ENCODE data around the gene KNG1.
"Not testable (repeated sequence)": the region's sequence is repeated elsewhere in the genome, so short reads cannot be mapped to it uniquely, and the experiment has no call there.

The KNG1 gene

DNA sequence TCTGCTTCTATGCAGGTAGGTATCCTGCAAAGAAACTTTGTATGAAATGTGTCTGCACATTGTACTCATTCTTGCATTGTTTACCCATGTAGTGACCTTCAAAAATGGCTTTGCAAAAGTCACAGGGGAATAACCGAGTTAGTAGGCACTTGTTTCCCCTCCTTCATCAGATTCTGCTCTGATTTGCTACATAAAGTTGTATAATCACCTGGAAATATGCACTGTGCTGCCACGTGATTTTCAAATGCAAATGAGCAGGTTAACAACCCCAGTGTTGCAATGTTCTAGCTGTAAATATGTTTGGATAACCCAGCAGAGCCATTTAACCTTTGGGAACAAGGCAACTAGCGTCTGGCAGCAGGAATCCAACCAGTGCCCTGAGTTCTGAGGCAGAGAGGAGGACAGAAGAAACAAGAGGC, at the start of gene KNG1:
Gene KNG1 (plus strand): TSS at position 321 of the 419 bp plus-strand sequence. CDS start 184 bp downstream, outside the sequence.
- no peak for DNase-seq

DNA sequence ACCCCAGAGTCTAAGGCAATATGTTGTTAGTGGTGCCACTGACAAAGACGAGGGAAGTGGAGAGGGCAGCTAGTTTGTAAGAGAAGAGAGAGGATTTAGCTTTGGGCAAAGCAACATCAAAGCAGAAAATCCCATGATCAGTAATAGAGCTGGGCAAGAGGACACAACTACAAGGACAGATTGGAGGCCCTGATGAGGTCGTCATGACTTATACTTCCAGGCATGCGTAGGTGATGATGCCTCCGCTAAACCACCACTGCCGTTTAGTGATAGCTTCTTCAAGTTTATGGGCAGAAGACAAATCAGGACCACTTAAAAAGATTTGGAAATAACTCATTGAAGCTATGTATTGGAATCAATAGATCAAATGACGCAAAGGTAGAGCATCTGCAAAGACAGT, 48.7 kb upstream of the KNG1 start:
- DNase-seq: no peak

DNA sequence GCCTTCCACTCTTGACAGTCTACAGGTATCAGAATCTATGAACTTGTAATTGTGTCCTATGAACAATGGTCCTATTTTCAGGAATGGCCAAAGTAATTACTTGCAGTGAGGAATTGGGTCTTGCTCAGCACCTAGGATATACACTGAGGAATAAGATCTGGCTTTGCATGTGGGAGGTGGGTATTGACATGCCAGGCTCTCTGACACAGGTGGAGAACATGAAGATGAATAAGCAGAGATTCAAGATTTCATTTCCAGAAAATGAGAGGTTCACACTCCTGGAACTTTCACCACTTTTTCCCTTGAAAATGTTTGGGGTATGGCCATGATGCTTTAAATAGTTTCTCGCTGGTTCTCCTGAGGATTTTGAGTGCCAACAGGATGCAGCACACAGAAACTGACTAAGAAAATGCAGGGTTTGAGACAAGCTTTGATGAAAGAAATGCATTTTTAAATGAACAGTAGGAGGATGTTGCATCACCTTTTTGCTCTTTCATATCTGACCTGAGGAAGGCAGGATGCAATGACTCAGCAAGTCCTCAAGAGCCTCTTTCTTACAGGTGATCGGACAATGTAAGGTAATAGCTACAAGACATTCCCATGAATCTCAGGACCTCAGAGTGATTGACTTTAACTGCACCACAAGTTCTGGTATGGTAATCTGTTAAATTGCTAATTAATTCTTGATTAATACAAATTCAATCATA, 47.6 kb upstream of the KNG1 start:
- no peak for DNase-seq

DNA sequence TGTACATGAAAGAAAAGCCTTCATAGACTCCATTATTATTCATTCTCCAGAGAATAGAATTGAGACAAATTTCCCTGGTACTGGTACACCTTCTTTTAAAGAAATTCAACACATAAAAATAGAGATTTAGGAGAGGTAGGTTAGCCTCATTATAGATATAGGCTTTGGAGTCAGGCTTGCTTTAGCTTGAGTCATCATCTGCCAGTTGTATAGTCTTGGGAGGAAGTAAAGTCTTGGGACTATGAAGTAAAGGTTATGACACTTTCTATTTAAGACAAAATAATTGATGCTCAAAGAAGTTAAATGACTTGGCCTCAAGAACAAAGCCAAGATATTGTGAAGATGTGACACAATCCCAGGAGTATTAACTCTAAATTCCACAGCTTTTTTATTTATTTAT, 47.0 kb upstream of the KNG1 start:
- no peak for DNase-seq

DNA sequence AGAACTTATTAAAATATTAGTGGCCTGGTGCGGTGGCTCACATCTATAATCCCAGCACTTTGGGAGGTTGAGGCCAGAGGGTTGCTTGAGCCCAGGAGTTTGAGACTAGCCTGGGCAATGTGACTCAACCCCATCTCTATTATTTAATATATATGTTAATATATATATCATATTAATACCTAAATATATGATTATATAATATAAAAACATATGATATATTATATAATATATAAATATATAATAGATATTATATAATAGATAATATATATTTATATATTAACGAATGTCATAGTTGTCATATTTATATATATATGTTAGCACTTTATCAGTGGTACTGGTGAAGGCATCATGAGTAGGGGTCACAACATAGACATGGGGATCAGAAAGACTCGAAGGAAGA, 46.1 kb upstream of the KNG1 start:
- DNase-seq: no peak

DNA sequence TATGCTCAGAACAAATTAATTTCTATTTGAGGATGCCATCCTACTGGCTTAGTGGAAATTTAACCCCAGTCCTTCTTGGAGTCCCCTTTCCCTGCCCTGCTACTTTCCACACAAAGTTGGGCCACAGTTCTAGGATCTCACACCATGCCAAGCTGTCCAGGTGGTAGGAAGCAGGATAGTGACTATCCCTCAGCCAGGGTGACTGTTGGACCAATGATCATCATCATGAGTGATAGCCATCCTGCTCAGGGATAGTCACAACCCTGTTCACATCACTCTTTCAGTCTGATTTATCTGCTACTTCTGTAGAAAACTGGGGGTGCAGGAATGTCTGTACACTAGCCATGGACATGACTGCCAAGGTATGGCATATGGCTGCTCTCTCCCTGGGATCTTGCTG, 38.6 kb upstream of the KNG1 start:
- DNase-seq: no peak

DNA sequence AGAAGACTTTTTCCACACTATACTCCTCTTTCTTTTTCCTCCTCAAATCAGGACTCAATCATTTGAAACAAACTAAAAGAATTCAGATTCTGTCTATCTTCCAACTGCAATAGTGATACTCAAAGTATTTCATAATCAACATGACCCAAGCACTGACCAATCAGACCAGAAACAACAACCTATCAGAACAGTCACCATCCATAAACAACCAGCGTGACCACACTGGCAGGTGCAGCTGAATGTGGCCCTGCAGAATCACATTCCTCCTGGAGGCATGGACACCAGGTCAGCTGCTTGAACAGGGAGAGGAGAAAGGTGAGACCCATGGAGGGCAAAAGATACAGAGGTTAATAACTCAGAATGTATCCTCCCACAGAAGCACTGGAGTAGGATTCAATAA, 38.0 kb upstream of the KNG1 start:
- no peak for DNase-seq

DNA sequence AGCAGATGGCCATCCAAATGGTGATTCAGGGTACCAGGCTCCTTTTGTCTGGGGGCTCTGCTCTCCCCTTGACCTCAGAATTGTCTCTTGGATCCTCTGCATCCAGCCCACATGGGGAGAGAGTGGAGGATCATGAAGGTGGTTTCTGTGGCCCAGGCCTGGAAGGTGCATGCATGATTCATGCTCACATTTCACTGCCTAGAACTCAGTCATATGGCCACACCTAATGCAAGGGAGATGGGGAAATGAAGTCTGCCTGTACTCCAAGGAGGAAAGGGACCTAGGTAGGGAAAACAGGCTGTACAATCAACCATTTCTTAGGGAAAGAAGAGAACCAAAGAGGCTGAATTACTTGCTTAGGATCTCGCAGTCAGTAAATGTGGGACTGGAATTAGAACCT, 36.3 kb upstream of the KNG1 start:
- no peak for DNase-seq

DNA sequence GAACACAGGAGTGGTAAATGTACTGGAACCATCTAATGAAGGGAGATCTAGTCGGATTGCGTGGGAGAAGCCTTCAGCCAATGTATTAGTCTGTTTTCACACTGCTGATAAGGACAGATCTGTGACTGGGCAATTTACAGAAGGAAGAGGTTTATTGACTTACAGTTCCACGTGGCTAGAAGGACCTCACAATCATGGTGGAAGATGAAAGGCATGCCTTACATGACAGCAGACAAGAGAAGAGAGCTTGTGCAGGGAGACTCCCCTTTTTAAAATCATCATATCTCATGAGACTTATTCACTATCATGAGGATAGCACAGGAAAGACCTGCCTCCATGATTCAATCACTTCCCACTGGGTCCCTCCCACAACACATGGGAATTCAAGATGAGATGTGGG, 34.3 kb upstream of the KNG1 start:
- no peak for DNase-seq

DNA sequence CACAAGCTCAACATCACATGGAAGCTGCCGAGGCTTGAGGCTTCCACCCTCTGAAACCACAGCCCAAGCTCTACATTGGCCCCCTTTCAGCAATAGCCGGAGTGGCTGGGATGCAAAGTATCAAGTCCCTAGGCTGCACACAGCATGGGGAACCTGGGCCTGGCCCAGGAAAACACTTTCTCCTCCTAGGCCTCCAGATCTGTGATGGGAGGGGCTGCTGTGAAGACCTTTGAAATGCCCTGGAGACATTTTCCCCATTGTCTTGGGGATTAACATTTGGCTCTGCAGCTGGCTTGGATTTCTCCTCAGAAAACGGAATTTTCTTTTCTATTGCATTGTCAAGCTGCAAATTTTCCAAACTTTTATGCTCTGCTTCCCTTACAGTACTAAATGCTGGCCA, 33.2 kb upstream of the KNG1 start:
- DNase-seq: no peak

DNA sequence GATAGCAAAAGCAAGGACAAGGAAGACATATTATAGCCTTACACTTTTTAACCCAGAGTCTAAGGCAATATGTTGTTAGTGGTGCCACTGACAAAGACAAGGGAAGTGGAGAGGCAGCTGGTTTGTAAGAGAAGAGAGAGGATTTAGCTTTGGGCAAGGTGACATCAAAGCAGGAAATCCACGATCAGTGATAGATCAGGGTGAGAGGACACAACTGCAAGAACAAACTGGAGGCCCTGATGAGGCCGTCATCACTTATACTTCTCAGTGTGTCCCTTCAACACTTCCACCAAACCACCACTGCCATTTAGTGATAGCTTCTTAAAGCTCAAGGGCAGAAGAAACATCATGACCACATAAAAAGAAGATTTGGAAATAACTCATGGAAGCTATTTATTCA, 30.7 kb upstream of the KNG1 start:
- not testable (repeated sequence) for DNase-seq

DNA sequence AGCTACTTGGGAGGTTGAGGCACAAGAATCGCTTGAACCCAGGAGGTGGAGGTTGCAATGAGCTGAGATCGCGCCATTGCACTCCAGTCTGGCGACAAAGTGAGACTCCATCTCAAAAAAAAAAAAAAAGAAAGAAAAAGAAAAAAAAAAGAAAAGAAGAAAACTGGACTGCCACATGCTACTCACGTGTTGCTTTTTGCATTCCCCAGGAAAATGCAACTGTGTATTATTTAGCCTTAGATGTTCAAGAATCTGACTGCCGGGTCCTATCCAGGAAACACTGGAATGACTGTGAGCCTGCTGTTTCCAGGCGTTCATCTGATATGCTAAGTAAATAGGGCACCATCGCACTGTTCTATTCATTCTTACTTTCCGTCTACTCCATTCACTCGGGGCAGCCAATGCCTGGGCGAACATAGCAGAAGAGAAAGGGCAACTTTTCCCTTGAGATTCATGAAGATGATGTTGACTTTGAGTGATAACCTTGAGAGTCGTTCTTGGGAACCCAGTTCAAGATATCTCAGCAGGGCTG, 30.0 kb upstream of the KNG1 start:
- DNase-seq: no peak

DNA sequence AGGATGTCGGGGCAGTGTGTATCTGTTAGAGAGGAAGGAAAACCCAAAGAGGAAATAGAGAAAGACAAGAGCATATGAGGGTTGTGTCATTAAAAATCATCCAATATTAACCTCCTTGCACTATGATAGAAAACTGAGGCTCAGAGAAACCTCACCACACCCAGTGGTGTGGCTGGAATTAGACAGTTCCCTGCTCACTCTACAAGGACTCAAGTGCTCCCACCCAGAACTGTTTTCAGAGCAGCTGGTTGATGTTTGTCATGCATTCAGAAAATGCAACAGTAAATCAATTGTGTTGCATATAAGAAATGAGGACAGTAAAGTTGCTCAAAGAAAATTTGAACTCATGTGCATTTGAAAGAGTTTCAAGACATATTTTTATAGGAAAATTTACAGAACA, 26.9 kb upstream of the KNG1 start:
- DNase-seq: not testable (repeated sequence)

DNA sequence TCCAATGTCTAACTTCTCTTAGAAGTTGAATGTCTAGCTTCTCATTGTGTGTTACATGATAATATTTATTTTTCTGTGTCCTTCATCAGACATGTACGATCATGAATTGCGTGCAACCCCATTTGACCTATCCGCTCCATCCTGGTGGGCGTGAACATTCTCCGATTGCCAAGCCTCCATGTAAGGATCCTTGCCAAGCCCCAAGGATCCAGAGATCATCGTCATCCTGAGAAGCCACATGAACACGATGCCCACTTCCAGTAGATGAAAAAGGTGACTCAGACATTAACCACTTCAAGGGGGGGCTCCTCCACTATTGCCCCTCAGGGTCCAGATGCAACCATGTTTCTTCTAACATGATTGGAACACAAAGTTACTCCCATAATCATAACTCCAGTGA, 25.5 kb upstream of the KNG1 start:
- no peak for DNase-seq

DNA sequence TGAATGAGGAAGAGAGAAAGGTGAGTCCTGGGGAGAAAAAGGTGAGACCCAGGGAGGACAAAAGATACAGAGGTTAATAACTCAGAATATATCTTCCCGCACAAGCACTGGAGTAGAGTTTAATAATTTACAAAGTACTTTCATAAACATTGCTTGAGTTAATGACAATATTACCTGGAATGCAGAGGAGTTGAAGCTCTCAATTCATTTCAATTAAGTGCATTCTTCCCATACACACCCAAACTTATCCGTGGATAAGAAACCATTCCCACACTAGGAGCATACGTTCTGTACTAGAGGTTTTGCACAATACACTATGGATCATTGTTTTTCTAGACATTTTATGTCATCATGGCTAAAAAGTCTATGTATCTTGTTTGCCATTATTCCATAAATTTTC, 23.3 kb upstream of the KNG1 start:
- no peak for DNase-seq

DNA sequence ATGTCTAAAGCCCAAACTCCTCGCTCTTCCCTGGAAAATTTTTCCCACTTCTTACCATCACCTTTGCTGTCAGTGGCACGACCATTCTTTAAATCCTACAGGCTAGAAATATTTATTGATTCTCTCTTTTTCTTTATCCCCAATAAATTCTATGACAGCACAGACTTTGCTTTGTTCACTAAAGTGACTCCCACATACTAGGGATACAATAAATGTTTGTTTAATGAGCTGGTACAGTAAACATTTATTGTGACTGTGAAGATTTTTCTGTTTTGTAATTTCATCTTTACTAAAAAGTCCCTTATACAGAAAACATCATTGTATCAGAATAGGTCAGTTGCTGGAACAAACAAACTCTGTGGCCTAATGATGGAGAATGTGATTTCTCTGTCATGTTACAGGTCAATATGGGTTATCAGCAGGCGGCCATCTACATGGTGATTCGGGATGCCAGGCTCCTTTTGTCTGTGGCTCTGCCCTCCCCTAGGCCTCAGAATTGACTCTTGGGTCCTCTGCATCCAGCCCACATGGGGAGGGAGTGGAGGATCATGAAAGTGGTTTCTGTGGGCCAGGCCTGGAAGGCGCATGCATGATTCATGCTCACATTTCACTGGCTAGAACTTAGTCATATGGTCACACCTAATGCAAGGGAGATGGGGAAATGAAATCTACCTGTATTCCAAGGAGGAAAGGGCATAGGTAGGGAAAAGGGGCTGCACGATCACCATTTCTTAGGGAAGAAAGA, 22.7 kb upstream of the KNG1 start:
- no peak for DNase-seq

DNA sequence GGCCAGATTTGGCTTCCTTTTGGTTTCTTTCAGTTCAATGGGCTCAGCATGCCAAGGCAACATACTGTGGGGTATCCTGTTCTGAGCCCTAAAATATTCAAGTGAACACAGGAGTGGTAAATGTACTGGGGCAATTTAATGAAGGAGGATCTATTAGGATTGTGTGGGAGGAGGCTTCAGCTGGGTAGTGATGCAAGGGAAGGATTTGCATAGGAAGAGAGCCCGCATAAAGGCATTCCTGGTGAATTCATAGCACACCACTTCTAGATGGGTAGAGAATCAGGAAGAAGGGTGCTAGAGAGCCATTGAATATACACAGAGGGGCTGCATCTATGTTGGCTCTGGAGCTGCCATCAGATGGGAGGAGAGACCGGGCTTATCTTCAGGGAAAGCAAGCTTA, 20.6 kb upstream of the KNG1 start:
- DNase-seq: no peak

DNA sequence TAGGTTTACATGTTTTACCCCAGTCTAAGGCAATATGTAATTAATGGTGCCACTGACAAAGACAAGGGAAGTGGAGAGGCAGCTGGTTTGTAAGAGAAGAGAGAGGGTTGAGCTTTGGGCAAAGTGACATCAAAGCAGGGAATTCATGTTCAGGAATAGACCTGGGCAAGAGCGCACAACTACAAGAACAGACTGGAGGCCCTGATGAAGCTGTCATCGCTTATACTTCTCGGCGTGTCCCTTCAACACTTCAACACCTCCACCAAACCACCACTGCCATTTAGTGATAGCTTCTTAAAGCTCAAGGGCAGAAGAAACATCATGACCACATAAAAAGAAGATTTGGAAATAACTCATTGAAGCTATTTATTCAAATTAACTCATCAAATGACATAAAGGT, 19.6 kb upstream of the KNG1 start:
- DNase-seq: no peak

DNA sequence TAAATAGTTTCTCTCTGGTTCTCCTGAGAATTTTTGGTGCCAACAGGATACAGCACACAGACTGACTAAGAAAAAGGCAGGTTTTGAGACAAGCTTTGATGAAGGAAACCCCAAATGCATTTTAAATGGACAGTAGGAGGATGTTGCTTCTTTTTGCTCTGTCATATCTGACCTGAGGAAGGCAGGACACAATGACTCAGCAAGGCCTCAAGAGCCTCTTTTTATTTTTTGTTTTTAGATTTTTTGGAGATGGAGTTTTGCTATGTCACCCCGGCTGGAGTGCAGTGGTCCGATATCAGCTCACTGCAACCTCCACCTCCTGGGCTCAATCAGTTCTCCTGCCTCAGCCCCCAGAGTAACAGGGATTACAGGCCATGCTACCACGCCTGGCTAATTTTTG, 16.9 kb upstream of the KNG1 start:
- DNase-seq: no peak

DNA sequence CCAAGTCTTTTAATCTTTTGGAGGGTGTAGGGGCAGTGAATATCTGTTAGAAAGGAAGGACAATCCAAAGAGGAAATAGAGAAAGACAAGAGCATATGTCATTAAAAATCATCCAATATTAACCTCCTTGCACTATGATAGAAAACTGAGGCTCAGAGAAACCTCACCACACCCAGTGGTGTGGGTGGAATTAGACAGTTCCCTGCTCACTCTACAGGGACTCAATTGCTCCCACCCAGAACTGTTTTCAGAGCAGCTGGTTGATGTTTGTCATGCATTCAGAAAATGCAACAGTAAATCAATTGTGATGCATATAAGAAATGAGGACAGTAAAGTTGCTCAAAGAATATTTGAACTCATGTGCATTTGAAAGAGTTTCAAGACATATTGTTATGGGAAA, 14.7 kb upstream of the KNG1 start:
- DNase-seq: not testable (repeated sequence)

DNA sequence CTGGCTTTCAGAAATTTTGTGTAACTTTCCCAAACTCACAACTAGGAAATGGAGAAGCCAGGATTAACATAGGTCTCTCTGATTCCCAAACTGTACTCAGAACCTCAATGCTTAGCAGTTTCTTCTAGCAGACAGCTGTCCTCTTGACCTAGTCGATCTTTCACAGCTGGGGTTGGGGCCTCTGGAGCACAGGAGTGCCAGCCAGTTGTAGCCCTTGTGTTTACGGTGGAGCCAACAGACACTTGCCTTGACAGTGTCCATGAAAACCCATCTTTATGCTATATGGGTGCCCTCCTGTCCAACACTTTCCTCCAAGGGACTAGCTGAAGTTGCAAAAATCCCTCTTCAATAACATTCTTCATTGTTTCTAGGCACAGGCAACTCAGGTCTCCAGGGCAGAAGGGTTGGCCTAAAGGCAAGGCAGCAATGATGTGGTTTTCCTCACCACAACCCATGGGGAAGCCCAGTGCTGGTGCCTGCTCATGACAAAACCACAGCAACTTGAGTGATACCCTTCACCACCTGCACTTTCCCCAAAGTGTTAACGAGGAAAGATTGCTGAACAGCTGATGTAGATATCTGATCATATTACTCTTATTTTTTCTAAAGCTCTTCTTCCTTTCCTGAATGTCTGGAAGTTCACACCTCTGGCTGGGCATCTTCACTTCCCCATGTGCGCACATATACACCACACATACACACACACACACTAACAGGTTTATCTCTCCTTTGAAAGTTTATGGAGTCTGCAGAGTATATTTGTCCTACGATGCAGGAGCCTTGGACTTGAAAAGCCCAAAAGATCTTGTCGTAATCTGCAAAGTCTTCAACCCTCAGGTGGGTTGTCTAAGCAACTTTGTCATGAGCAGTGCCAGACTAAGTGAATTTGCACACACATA, 11.0 kb upstream of the KNG1 start:
- no peak for DNase-seq

DNA sequence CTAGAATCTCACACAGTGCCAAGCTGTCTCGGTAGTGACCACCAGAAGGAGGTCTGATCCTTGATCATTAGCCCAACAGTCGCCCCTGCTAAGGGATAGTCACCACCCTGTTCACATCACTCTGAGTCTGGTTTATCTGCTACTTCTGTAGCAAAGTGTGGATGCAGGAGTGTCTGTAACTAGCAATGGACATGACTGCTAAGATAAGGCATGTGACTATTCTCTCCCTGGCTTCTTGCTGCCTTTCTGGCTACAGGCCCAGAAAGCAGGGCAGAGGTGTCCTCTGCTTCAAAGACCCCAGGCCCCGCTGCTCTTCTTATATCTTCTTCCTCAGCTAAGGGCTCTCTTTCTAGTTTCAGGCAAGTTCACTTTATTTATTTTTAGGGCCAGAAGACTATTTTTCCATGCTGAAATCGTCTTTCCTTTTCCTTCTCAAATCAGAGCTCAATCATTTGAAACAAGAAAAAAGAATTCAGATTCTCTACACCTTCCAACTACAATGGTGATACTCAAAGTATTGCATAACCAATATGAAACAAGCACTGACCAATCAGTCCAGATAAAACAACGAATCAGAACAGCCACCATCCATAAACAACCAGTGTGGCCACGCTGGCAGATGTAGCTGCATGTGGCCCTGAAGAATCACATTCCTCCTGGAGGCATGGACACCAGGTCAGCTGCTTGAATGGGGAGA, 8.0 kb upstream of the KNG1 start:
- no peak for DNase-seq

DNA sequence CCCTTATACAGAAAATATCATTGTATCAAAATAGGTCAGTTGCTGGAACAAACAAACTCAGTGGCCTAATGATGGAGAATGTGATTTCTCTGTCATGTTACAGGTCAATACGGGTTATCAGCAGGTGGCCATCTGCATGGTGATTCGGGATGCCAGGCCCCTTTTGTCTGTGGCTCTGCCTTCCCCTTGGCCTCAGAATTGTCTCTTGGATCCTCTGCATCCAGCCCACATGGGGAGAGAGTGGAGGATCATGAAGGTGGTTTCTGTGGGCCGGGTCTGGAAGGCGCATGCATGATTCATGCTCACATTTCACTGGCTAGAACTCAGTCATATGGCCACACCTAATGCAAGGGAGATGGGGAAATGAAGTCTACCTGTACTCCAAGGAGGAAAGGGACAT, 6.5 kb upstream of the KNG1 start:
- DNase-seq: not testable (repeated sequence)

Measured in activated CD4-positive, alpha-beta T cell treated with anti-CD3 and anti-CD28 coated beads for 4 hours (primary cell).